ENCODE data around the gene SF3B3.
"Not testable (repeated sequence)": the region's sequence is repeated elsewhere in the genome, so short reads cannot be mapped to it uniquely, and the experiment has no call there.

The SF3B3 gene

GRCh38 chr16:70569752-70570151 is 46.1 kb downstream of the SF3B3 start:
- no peak for DNase-seq

DNA sequence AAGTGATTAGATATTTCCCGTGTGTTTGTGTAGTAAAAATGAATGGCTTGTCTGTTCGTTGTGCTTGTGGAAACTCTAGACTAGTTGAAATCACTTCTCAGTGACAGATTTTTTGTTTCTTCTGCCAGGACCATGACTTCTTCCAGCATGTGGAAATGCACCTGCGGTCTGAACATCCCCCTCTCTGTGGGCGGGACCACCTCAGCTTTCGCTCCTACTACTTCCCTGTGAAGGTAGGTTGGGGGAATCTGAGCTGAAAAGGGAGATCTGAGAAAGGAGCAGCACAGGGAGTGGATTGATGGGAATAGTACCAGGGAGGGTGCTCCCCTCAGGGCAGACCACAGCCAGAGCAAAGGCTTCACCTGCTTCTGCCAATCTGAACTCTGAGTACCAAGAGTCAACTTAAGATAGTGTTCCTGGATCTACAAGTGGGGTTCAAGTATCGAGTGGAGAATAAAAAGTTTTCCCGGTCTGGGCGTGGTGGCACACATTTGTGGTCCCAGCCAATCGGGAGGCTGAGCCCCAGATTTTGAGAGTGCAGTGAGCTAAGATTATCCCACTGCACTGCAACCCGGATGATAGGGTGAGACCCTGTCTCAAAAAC is 47.5 kb downstream of the SF3B3 start:
- no peak for DNase-seq

- no peak for DNase-seq
These were observed 48.0 kb downstream of the SF3B3 start for GRCh38 chr16:70571623-70572022.

- no peak for DNase-seq
These were observed 48.7 kb downstream of the SF3B3 start for GRCh38 chr16:70572050-70572925.

DNA sequence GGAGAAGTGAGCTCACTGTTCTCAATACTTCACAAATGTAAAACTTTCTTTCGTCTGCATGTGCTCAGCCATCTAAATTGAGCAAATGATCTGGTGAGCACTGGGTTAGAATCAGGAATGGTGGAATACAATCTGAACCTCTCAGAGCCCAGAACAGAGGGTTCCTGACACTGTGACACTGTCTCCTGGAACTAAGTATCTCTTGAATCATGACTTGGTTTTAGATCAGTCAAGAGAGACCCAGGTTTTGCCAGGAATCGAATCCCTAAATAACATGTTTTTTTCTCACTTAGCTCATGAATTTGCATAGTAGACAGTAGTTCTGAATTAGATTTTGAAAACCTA is 49.3 kb downstream of the SF3B3 start:
- DNase-seq = no peak

DNA sequence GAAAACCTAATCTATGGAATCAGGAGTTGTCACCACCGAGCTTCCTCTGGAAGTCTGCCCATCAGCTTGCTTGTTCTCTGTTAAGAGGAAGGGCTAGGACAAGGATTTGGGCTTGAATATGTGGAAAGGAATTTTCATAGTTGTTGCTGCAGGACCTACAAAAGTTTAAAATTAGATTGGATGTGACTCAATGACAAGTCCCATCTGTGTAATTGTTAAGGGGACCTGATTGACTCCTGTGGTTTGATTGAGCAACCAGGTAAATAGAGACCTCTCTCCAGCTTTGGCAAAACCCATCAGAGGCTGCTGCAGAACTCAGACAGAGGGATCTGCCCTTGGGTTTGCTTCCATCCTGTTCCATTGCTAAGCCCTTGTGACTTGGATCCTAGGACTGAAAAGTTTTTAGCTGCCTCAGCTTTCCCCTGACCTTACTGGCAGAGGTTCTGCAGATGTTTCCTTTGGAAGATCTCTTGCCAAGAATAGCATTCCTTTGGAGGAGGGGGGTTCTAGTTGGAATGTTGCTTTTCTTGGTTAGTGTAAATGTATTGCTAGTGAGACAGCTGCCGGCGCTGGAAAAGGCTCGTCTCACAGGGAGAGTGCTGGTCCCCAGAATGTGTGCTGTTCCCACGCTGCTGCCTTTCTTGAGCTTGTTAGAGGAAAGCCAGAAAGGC is 50.0 kb downstream of the SF3B3 start:
- no peak for DNase-seq

- no peak for DNase-seq
These were observed 51.1 kb downstream of the SF3B3 start for GRCh38 chr16:70574595-70575271.

- DNase-seq = no peak
These were observed 51.8 kb downstream of the SF3B3 start for GRCh38 chr16:70575376-70575775.

DNA sequence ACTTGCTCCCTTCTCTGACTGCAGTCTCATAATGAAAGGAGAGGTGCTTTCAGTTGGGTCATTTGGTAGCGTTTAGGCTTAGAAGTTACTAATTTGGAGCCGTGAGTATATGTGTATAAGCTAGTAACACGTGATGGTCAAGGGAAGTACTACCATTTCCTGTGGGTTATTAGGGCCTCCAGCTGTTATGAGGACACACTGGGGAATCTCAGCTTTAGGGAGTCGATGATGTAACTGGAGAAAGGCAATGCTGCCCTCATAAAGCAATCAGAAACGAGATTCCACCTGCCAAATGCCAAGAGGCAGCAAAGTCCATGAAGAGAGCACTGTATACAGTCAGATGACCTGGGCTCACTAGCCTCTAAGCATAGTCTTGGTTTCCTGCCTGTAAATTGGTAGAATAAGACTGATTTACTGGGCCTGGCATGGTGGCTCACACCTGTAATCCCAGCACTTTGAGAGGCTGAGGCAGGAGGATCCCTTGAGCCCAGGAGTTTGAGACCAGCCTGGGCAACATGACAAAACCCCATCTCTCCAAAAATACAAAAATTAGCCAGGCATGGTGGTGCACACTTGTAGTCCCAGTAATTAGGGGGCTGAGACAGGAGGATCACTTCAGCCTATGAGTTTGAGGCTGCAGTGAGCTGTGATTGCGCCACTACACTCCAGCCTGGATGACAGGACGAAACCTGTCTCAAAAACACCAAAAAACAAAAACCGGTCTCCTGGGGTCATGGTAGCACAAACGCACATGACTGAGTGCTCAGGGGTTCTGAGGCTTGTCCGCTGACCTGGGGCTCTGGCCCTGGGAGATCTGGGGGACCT is 53.0 kb downstream of the SF3B3 start:
- DNase-seq = no peak

DNA sequence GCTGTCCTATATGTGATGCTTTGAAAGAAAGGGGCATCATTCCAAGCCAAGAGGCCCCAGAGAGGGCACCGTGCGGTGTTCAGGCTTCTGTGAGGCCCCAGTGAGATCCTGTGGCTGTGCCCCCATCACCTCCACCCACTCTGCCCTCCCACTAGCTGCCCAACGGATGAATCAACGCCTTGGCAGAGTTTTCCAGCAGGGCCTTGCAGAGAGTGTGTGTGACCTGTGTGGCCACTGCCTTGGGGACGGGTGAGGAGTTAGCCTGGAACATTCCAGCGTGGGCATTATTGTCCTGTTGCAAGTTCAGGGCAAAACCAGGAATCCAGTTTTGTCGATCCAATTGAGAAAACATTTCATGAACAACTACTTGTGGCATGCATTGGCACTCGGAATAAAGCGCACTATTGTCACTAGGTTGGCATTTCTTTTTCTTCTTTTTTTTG is 53.7 kb downstream of the SF3B3 start:
- DNase-seq = no peak

- DNase-seq = no peak
These were observed 54.4 kb downstream of the SF3B3 start for GRCh38 chr16:70578035-70578434.

DNA sequence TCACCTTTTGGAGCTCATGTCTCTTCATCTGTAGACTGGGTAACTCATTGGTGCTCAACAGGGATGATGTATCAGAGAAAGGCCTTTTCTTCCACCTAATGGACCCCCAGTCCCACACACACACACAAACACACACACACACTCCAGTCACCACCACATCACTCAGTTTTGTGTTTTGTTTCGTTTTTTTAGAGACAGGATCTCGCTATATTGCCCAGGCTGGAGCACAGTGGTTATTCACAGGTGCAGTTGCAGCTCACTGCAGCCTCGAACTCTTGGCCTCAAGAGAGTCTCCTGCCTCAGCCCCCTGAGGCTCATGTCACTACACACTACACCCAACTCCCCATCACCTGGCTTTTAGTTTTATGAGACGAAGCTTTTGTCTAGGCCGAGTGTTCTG is 55.6 kb downstream of the SF3B3 start:
- no peak for DNase-seq

DNA sequence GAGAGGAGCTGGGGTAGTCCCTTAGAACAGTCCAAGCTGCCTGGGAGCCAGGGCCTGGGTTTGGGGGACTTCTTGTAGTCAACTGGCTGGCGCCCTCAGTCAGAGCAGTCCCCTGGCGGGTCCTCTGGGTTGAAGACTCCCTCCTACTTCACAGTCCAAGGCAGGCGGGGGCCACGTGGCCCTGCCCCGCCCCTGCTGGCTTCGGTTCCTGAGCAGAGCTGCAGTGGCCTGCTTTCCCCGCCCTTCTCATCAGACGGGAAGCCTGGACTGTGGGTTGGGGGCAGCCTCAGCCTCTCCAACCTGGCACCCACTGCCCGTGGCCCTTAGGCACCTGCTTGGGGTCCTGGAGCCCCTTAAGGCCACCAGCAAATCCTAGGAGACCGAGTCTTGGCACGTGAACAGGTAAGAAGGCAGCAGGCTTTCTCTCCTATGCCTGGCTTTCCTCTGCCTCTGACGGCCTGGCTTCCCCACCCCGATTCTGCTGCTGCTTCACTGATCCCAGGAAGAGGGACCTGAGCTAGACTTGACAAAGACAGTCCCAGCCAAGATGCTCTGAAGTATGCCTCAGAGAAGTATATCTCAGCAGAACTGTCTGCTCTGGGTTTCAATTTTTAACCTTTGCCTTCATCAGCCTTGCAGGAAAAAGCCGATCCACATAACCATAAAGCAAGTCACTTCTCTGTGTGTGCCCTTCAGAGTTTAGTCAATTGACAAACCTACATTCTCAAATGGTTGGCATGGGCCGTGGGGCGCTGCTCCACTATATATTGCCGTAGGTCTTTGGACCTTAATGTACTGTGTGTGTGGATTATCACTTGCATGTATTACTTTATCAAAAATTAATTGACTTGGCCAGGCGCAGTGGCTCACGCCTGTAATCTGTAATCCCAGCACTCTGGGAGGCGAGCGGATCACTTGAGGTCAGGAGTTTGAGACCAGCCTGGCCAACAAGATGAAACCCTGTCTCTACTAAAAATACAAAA is 56.3 kb downstream of the SF3B3 start:
- DNase-seq = no peak

DNA sequence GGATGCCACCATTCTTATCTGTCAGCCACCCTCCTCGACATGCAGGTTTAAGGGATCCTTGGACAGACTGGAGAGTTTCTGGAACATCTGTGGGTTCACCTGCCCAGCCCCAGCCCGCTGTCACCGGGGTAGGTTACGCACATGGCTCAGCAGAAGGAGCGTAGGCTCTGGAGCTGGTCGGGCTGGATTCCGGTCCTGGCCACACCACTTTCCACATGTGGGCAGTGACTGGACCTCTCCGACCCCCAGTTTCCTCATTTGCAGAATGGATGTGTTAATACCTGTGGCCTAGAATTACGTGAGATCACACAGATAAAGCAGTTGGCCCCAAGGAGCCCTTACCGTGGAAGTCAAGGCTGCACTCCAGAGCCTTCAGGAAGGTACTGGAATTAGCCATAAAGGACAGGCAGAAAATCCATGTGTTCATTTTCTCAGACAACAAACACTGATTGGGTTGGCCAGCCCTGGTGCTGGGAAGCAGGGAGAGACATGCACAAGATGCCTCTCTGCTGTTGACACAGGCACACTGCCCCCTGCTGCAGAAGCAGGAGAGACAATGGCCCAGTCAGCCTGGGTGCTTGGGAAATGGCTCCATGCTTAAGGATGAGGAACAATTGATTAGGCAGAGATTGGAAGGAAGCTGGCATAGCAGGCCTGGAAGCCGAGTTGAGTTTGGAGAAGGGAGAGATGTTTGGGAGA is 58.8 kb downstream of the SF3B3 start:
- no peak for DNase-seq

GRCh38 chr16:70586731-70587130 is 63.1 kb downstream of the SF3B3 start:
- DNase-seq = no peak

DNA sequence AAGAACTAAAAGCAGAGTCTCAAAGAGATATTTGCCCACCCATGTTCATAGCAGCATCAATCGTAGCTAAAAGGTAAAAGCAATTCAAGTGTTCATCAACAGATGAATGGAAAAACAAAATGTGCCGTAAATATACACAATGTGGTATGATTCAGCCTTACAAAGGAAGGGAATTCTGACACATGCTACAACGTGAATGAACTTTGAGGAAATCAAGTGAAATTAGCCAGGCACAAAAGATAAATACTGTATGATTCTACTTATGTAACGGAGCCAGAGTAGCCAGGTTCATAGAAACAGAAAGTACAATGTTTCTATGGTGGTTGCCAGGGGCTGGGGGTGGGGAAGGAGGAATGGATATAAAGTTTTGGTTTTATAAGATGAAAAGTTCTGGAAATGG is 64.9 kb downstream of the SF3B3 start:
- no peak for DNase-seq

DNA sequence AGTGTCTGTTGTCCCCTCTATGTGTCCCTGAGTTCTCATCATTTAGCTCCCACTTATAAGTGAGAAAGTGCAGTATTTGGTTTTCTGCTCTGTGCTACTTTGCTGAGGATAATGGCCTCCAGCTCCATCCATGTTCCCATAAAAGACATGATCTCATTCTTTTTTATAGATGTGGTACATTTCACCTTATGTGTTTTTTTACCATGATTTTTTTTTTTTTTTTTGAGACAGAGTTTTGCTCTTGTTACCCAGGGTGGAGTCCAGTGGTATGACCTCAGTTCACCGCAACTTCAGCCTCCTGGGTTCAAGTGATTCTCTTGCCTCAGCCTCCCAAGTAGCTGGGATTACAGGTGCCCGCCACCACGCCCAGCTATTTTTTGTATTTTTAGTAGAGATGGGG is 65.8 kb downstream of the SF3B3 start:
- not testable (repeated sequence) for DNase-seq

DNA sequence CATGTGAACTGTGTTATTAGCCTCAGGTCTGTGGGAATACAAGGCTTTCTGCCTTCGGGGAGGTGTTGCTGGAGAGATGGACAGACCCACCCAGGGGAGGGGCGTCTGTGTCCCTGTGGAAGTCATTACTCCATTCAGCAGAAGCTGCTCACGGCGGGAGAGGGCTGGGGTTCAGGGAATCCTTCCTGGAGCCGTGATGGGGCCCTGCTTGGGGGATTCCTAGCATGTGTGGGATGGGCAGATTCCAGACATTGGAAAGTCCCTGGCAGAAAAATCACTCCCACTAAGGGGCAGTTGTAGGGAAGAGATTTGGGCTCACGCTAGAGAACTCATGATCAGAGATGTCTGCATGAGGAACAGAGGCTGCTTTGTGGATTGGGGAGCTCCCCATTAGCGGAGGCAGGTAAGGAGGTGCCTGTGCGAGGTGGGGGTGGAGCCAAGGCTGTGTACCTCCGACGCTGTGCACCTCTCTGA is 66.4 kb downstream of the SF3B3 start:
- DNase-seq = no peak

DNA sequence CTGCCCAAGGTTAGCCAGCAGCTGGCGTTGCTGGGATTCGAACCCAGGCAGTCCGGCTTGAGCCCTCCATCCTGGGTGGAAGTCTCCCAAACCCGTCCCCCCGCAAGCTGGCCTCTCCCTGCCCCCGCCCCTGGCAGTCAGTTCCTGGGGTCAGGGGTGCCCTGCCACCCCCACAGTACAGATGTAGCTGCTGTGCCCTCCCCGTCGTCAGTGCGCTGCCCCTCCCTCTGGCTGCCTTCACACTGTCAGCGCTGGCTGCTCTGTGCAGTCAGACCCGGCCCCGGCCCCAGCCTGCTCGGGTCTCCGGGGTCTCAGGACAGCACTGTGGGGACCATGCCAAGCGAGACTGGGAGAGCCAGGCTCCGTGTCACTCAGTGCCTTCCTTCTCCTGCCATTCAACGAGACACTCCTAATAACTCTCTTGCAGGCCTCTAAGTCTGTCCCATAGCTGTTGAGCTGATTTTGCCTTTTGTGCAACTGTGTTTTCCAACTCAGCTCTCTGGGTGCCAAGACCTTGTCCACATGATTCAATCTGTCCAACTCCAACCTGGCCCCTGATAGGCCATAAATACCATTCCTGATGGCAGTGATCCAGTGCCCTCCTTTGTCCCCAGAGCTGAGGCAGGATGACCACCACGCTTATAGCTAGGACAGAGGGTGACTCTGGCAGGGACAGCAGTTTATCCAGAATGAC is 67.3 kb downstream of the SF3B3 start:
- DNase-seq = no peak

DNA sequence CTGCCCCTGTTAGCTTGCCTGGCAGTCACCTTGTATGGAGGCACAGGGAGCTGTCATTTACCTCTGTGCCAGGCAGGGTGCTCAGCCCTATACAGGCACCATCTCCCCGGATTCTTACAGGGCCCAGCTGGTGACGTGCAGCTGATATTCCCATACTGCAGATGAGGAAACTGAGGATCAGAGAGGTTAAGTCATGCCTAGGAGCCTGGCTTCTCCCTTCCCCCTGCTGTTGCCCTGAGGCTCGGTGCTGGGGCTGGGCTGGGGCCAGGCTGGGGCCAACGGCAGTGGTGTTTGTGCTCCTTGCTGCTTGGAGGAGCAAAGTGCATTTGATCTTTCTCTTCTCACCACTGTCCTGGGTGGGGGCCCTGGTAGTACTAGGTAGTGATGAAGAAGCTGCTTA is 68.0 kb downstream of the SF3B3 start:
- DNase-seq = no peak
